Adipocyte (in vitro differentiated cells): ENCODE results near the gene OR5C1.
A peak's percentile ranks its signal among the peaks of the same experiment; 100 is the strongest.
"Not testable (repeated sequence)": the region's sequence is repeated elsewhere in the genome, so short reads cannot be mapped to it uniquely, and the experiment has no call there.

ENCODE experiments used
- DNase-seq: peaks from one replicate; pipeline ENCODE4 v3.0.0-alpha.2; 2015; ENCODE audit warnings: low read depth
- H3K27me3 ChIP-seq: replicated peaks from 2 replicates; pipeline ENCODE4 v1.7.0; 2013; ENCODE audit warnings: mild to moderate bottlenecking, low read length, moderate library complexity; ENCODE audit not compliant: control insufficient read depth, insufficient read depth
- H3K36me3 ChIP-seq: 2 replicates; pipeline ENCODE4 v1.7.0; 2013; ENCODE audit warnings: low read length, mild to moderate bottlenecking, moderate library complexity; ENCODE audit not compliant: control insufficient read depth, insufficient read depth, severe bottlenecking
- H3K4me1 ChIP-seq: 2 replicates; pipeline ENCODE4 v1.7.0; 2013; ENCODE audit warnings: mild to moderate bottlenecking, low read length, moderate library complexity; ENCODE audit not compliant: control insufficient read depth, insufficient read depth
- H3K4me3 ChIP-seq: 2 replicates; pipeline ENCODE4 v1.7.0; 2013; ENCODE audit warnings: mild to moderate bottlenecking, low read length, moderate library complexity
- H3K9ac ChIP-seq: 2 replicates; pipeline ENCODE4 v1.7.0; 2013; ENCODE audit warnings: mild to moderate bottlenecking, low read length, moderate library complexity
- H3K9me3 ChIP-seq: 2 replicates; pipeline ENCODE4 v1.7.0; 2013; ENCODE audit warnings: mild to moderate bottlenecking, low read length, moderate library complexity; ENCODE audit not compliant: control insufficient read depth

OR5C1 gene

GRCh38 chr9:122814545-122814944 is 25.8 kb downstream of the OR5C1 start:
- Histone ChIP-seq H3K4me1 (no peaks in the 10 kb centered on the region), H3K27me3 (no peaks in the 10 kb centered on the region), H3K4me3 (no peak overlapping the region), H3K9ac (no peak overlapping the region), H3K36me3 (peaks cover 27% of the 10 kb centered on the region), H3K9me3 (no peaks in the 10 kb centered on the region)
- no peak for DNase-seq

DNA sequence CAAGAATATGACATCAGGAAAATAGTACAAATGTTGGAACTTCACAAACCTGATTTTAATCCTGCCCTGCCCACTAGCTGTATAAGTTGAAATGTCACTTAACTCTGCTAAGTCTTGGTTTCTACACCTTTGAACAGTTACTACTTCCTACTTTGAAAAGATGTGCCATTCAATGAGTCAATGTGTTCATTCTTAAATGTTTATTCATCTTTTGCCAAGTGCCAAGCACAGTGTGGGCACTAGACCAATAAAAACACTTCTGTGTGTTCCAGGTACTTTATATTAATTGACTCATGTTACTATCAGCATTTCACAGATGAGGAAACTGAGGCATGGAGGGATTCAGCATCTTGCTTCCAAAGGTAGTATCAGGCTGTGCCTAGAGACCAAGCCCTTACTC is 26.8 kb downstream of the OR5C1 start:
- H3K9me3 ChIP-seq: no peaks in the 10 kb centered on the region
- no peaks in the 10 kb centered on the region for H3K27me3 ChIP-seq

DNA sequence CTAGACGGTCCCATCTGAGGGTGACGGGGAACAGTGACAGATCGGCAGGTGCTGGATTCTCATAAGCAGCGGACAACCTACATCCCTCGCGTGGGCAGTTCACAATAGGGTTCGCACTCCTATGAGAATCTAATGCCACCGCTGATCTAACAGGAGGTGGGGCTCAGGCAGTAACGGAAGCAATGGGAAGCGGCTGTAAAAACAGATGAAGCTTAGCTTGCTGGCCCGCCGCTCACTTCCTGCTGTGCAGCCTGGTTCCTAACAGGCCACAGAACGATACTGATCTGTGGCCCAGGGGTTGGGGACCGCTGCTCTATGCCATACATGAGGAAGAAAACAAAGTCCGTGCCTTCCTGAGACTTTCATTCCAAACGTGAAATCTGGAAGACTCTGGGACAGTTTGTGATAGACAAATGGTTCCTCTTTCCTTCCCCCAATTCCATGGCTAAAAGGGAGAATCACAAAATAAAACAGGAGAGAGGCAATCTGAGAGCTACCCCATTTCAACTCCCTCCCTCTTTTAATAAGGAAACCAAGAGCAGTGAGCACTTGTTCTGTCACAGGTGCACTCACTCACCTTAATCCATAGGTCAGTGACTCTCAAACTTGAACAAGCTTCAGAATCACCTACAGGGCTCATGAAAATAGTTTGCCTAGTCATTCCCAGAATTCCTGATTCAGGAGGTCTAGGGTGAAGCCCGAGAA is 27.6 kb downstream of the OR5C1 start:
- H3K4me3 ChIP-seq: no peak overlapping the region
- H3K9ac ChIP-seq: no peak overlapping the region
- no peaks in the 10 kb centered on the region for H3K9me3 ChIP-seq
- no peaks in the 10 kb centered on the region for H3K27me3 ChIP-seq
- H3K4me1 ChIP-seq: peaks cover 3% of the 10 kb centered on the region
- peaks cover 36% of the 10 kb centered on the region for H3K36me3 ChIP-seq
- DNase-seq: no peak

More for the DNA sequence above, 26.8 kb downstream of the OR5C1 start:
- Histone ChIP-seq H3K36me3 (peaks cover 36% of the 10 kb centered on the region), H3K4me3 (no peak overlapping the region), H3K4me1 (no peaks in the 10 kb centered on the region), H3K9ac (no peak overlapping the region)
- DNase-seq: no peak

- Histone ChIP-seq H3K9me3 (no peaks in the 10 kb centered on the region), H3K36me3 (peaks cover 58% of the 10 kb centered on the region), H3K4me3 (no peak overlapping the region), H3K4me1 (peaks cover 10% of the 10 kb centered on the region), H3K9ac (no peak overlapping the region), H3K27me3 (no peaks in the 10 kb centered on the region)
- peak; percentile 60 for DNase-seq
These were observed 30.6 kb downstream of the OR5C1 start for GRCh38 chr9:122819326-122819725.

DNA sequence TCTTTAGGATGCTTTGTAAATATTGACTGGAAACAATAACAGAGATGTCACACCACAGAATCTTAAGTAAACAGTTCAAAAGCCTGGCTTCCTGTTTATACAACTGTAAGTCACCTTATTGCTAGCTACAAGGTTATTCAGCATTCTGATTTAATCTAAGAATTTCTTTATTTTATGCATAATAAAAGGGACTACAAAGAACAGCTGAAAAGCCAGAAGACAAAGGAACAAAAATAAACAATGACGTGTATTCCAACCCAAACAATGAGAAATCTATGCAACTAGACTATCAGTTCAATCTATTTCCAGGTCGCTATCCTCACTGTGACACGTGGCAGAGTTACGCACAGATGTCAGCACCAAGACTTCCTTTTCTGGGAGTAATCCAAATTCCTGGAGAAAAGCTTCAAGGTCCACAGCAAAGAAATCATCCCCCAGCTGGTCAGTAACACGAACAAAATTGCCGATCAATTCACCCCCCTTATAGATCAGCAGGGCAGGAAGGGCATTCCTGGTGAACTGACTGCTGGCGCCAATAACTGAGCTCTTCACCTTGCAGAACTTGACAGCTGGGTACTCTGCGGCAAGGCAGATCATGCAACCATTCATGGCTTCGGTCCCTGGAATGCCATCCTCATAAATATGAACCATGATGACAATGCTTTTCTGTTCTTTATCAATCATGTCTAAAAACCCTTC is 31.2 kb downstream of the OR5C1 start:
- Histone ChIP-seq H3K27me3 (no peaks in the 10 kb centered on the region), H3K36me3 (peaks cover 59% of the 10 kb centered on the region), H3K4me3 (no peak overlapping the region), H3K9ac (no peak overlapping the region), H3K4me1 (peaks cover 10% of the 10 kb centered on the region), H3K9me3 (no peaks in the 10 kb centered on the region)
- DNase-seq: peak; percentile 54

GRCh38 chr9:122820490-122820845 is 31.7 kb downstream of the OR5C1 start:
- Histone ChIP-seq H3K9me3 (no peaks in the 10 kb centered on the region), H3K4me1 (peaks cover 10% of the 10 kb centered on the region), H3K9ac (no peak overlapping the region), H3K4me3 (no peak overlapping the region), H3K36me3 (peaks cover 57% of the 10 kb centered on the region), H3K27me3 (no peaks in the 10 kb centered on the region)
- DNase-seq: no peak

GRCh38 chr9:122821278-122821943 is 32.7 kb downstream of the OR5C1 start:
- Histone ChIP-seq H3K9me3 (no peaks in the 10 kb centered on the region), H3K9ac (peak overlapping the region; percentile 1), H3K4me3 (no peak overlapping the region), H3K27me3 (no peaks in the 10 kb centered on the region), H3K36me3 (peaks cover 56% of the 10 kb centered on the region), H3K4me1 (peaks cover 13% of the 10 kb centered on the region)
- DNase-seq: no peak

DNA sequence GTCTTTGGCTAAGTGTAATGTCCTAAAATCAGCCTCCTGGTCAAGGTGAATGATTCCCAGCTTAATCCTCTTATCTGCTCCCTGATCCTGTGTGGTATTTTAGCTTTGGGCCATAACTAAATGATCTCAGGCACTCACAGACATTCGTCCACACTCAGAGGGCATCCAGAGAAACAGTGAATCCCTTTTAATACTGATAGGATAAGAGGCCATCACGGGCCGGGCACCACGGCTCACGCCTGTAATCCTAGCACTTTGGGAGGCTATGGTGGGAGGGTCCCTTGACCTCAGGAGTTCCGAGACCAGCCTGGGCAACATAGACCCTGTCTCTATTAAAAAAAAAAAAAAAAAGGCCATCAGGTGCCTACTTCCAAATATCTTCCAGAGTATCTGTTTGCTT is 33.3 kb downstream of the OR5C1 start:
- no peak overlapping the region for H3K4me3 ChIP-seq
- peaks cover 19% of the 10 kb centered on the region for H3K4me1 ChIP-seq
- no peaks in the 10 kb centered on the region for H3K9me3 ChIP-seq
- no peaks in the 10 kb centered on the region for H3K27me3 ChIP-seq
- DNase-seq: no peak
- H3K36me3 ChIP-seq: peaks cover 52% of the 10 kb centered on the region
- H3K9ac ChIP-seq: no peak overlapping the region

GRCh38 chr9:122822938-122823337 is 34.2 kb downstream of the OR5C1 start:
- no peak overlapping the region for H3K4me3 ChIP-seq
- H3K9ac ChIP-seq: no peak overlapping the region
- H3K4me1 ChIP-seq: peaks cover 23% of the 10 kb centered on the region
- DNase-seq: no peak
- H3K27me3 ChIP-seq: no peaks in the 10 kb centered on the region
- peaks cover 47% of the 10 kb centered on the region for H3K36me3 ChIP-seq
- no peaks in the 10 kb centered on the region for H3K9me3 ChIP-seq

- DNase-seq: peak; percentile 65
- Histone ChIP-seq H3K4me3 (peak overlapping the region; percentile 100), H3K4me1 (peaks cover 16% of the 10 kb centered on the region), H3K27me3 (no peaks in the 10 kb centered on the region), H3K9ac (peak overlapping the region; percentile 98), H3K36me3 (peaks cover 25% of the 10 kb centered on the region), H3K9me3 (no peaks in the 10 kb centered on the region)
These were observed 39.0 kb downstream of the OR5C1 start for GRCh38 chr9:122827761-122828093.

DNA sequence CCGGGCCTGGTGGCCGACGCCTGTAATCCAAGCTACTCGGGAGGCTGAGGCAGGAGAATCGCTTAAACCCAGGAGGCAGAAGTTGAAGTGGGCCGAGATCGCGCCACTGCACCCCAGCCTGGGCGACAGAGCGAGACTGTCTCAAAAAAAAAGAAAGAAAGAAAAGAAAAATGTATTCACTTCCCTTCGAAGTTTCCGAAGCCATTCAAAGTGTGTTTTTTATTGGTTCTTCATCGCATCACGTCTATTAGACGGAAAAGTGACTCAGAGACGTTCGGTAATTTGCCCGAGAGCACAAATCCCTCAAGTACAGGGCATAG is 40.2 kb downstream of the OR5C1 start:
- Histone ChIP-seq H3K9ac (peak overlapping the region; percentile 98), H3K4me1 (peaks cover 16% of the 10 kb centered on the region), H3K36me3 (peaks cover 13% of the 10 kb centered on the region), H3K4me3 (peak overlapping the region; percentile 100)
- not testable (repeated sequence) for DNase-seq, H3K9me3 ChIP-seq, H3K27me3 ChIP-seq
